ENCODE measurements around the gene FAM124B. TPM values are rescaled to one million over a fixed set of nuclear protein-coding genes. Genes with fewer than 3 reads are reported as not detected.

FAM124B gene
- polyA plus RNA-seq, 1 of the 3 experiments (the other 2 are of a cell fraction): not detected

DNA sequence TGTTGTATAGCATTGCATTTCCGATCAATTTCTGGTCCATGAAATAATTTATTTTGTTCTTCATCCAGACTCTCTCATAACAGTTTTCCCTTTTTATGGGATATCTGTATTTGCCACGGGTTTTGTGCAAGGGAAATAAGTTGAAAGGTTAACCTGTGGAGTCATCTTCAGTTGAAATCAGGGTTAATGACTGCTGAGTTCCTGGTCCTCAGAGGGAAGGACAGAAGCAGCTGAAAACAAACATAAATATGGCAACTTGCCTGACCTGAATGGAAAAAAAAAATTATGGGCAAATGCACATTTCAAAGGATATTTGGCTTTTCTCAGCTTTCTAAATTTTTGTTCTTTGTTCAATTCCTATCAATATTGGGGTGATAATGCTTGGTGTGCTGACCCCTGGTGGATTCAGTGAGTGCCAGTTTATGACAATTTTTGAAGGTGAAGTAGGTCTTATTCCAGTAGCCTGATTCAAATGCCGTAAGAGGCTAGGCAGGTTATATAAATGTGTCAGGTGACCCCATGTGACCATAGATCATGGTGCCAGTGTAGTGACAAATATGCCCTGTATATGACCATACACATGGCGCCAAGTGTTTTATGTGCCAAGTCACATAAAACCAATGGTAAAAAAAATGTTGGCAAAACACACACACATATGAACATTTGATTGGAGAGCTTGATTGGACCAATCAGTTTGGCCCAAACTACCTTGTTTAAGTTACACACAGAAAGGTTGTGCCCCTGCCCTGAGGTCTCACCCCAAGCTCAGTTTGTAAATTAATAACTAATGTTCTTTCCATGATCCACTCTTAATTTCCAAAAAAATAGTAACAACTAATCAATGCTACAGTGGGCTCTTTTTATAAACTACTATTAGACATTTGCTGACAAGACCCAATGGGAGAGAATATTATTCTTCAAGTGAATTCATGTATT lies 47.6 kb upstream of the FAM124B start:
- Histone ChIP-seq H4K20me1 (ENCODE audit: insufficient read depth) (no peaks in the 10 kb centered on the region), H2AFZ (ENCODE audit: low read depth) (no peak overlapping the region), H3K4me1 (ENCODE audit: control insufficient read depth in 1 of 2, insufficient read depth in 2 of 2, low read depth in 1 of 2, low read length in 1 of 2) (no peaks in the 10 kb centered on the region), H3K9ac (no peak overlapping the region), H3K36me3 (replicated peaks in 1 of 2; ENCODE audit: control insufficient read depth in 1 of 2, insufficient read depth in 2 of 2, low read length in 1 of 2) (no peaks in the 10 kb centered on the region), H3F3A (replicated peaks; ENCODE audit: insufficient read depth) (no peaks in the 10 kb centered on the region), H3K9me3 (no peaks in the 10 kb centered on the region), H3K27ac (ENCODE audit: low read depth in 2 of 2, low read length in 1 of 2) (no peak overlapping the region), H3K4me2 (no peak overlapping the region), H3K4me3 (ENCODE audit: low read depth in 2 of 2, low read length in 1 of 2) (no peak overlapping the region), H3K9me2 (no peaks in the 10 kb centered on the region), H3K27me3 (ENCODE audit: insufficient read depth) (no peaks in the 10 kb centered on the region), H3K79me2 (ENCODE audit: insufficient read depth) (no peaks in the 10 kb centered on the region)
- WGBS (ENCODE audit: low lambda C conversion rate): 53% methylated on average over 4 of the region's 4 CpGs
- no peak for TF ChIP-seq RCOR1 (IDR thresholded peaks at IDR 0.05; ENCODE audit: low read length)
- TF ChIP-seq, protein P1, sequence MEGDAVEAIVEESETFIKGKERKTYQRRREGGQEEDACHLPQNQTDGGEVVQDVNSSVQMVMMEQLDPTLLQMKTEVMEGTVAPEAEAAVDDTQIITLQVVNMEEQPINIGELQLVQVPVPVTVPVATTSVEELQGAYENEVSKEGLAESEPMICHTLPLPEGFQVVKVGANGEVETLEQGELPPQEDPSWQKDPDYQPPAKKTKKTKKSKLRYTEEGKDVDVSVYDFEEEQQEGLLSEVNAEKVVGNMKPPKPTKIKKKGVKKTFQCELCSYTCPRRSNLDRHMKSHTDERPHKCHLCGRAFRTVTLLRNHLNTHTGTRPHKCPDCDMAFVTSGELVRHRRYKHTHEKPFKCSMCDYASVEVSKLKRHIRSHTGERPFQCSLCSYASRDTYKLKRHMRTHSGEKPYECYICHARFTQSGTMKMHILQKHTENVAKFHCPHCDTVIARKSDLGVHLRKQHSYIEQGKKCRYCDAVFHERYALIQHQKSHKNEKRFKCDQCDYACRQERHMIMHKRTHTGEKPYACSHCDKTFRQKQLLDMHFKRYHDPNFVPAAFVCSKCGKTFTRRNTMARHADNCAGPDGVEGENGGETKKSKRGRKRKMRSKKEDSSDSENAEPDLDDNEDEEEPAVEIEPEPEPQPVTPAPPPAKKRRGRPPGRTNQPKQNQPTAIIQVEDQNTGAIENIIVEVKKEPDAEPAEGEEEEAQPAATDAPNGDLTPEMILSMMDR (IDR thresholded peaks at IDR 0.05): peak; percentile 68
- TF ChIP-seq SMC3 (IDR thresholded peaks at IDR 0.05; ENCODE audit: low read depth, low read length): peak; percentile 44
- TF ChIP-seq RAD21 (IDR thresholded peaks at IDR 0.05; ENCODE audit: low read length): peak; percentile 62
- no peak for TF ChIP-seq TAF1 (IDR thresholded peaks at IDR 0.05; ENCODE audit: borderline replicate concordance, low read depth, low read length)
- CTCF ChIA-PET: interaction anchor here (0.6 to 3.2 kb wide), 22 partner anchors 9 to 492 kb away, joined by 3 to 13 read pairs (median 4); partner anchors contain the start of gene MRPL44
- POLR2A ChIA-PET: no interaction called here
- DNase-seq: peak; percentile 44

DNA sequence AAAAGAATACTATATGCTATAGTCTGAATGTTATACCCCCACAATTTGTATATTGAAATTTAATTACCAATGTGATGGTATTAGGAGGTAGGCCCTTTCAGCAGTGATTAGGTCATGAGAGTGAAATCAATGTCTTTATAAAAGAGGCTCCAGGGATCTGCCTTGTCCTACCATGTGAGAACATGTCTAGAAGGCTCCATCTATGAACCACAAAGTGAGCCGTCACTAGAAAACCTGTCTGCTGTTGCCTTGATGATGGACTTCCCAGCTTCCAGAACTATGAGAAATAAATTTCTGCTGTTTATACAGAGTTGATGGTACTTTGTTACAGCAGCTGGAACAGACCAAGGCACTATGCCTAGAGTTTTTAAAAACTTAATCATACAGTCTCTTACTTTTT lies 46.3 kb upstream of the FAM124B start:
- no peaks in the 10 kb centered on the region for H3K36me3 ChIP-seq (replicated peaks in 1 of 2; ENCODE audit: control insufficient read depth in 1 of 2, insufficient read depth in 2 of 2, low read length in 1 of 2)
- H3K9ac ChIP-seq: no peak overlapping the region
- H3K9me3 ChIP-seq: no peaks in the 10 kb centered on the region
- DNase-seq: no peak
- no peaks in the 10 kb centered on the region for H3F3A ChIP-seq (replicated peaks; ENCODE audit: insufficient read depth)
- no peak overlapping the region for H3K27ac ChIP-seq (ENCODE audit: low read depth in 2 of 2, low read length in 1 of 2)
- no peaks in the 10 kb centered on the region for H3K4me1 ChIP-seq (ENCODE audit: control insufficient read depth in 1 of 2, insufficient read depth in 2 of 2, low read depth in 1 of 2, low read length in 1 of 2)
- no peak overlapping the region for H2AFZ ChIP-seq (ENCODE audit: low read depth)
- no peak overlapping the region for H3K4me2 ChIP-seq
- TF ChIP-seq, protein P2, sequence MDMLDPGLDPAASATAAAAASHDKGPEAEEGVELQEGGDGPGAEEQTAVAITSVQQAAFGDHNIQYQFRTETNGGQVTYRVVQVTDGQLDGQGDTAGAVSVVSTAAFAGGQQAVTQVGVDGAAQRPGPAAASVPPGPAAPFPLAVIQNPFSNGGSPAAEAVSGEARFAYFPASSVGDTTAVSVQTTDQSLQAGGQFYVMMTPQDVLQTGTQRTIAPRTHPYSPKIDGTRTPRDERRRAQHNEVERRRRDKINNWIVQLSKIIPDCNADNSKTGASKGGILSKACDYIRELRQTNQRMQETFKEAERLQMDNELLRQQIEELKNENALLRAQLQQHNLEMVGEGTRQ (IDR thresholded peaks at IDR 0.05; ENCODE audit: borderline replicate concordance, low read depth, low read length): no peak
- no peak for TF ChIP-seq SIN3A (IDR thresholded peaks at IDR 0.05; ENCODE audit: borderline replicate concordance, low read depth, low read length)
- no peak for TF ChIP-seq MXI1 (IDR thresholded peaks at IDR 0.05; ENCODE audit: low read depth, low read length)
- no peaks in the 10 kb centered on the region for H3K9me2 ChIP-seq
- no peaks in the 10 kb centered on the region for H4K20me1 ChIP-seq (ENCODE audit: insufficient read depth)
- no peaks in the 10 kb centered on the region for H3K27me3 ChIP-seq (ENCODE audit: insufficient read depth)
- no peaks in the 10 kb centered on the region for H3K79me2 ChIP-seq (ENCODE audit: insufficient read depth)
- ChIA-PET POLR2A (no interaction called here), CTCF (interaction anchor here (1.2 to 3.2 kb wide), 4 partner anchors 36 to 202 kb away, joined by 5 to 13 read pairs (median 8); no protein-coding TSS in a partner anchor)
- H3K4me3 ChIP-seq (ENCODE audit: low read depth in 2 of 2, low read length in 1 of 2): no peak overlapping the region
- 80% methylated on average over 1 of the region's 1 CpG for WGBS (ENCODE audit: low lambda C conversion rate)
